HEK293 (cell line): ENCODE results near the gene MED29.

Experiments used
- EGR2 ChIP-seq: fragments of 450-650 bp; formaldehyde crosslinking; IDR thresholded peaks from 2 replicates; pipeline ENCODE4 v1.5.1; 2016; ENCODE audit warnings: low read depth, missing biosample characterization, missing genetic modification characterization
- KLF9 ChIP-seq: fragments of 450-650 bp; formaldehyde crosslinking; IDR thresholded peaks from 2 replicates; pipeline ENCODE4 v1.5.1; 2016; ENCODE audit warnings: missing biosample characterization, missing genetic modification characterization, low read depth
- OSR2 ChIP-seq: fragments of 450-650 bp; formaldehyde crosslinking; IDR thresholded peaks from 2 replicates; pipeline ENCODE4 v1.5.1; 2016; ENCODE audit warnings: missing biosample characterization, missing genetic modification characterization
- SCRT2 ChIP-seq: fragments of 450-650 bp; formaldehyde crosslinking; IDR thresholded peaks from 2 replicates; pipeline ENCODE4 v1.5.1; 2016; ENCODE audit warnings: missing biosample characterization, missing genetic modification characterization
- ZBTB17 ChIP-seq: fragments of 450-650 bp; formaldehyde crosslinking; IDR thresholded peaks from 2 replicates; pipeline ENCODE4 v1.5.1; 2016; ENCODE audit warnings: missing biosample characterization, missing genetic modification characterization
- ZBTB21 ChIP-seq: fragments of 450-650 bp; formaldehyde crosslinking; IDR thresholded peaks from 2 replicates; pipeline ENCODE4 v1.5.1; 2017; ENCODE audit warnings: missing biosample characterization, missing genetic modification characterization
- ZNF146 ChIP-seq: fragments of 450-650 bp; formaldehyde crosslinking; IDR thresholded peaks from 2 replicates; pipeline ENCODE4 v1.5.1; 2016; ENCODE audit warnings: missing biosample characterization, missing genetic modification characterization
- ZNF175 ChIP-seq: fragments of 450-650 bp; formaldehyde crosslinking; IDR thresholded peaks from 2 replicates; pipeline ENCODE4 v1.5.1; 2016; ENCODE audit warnings: missing biosample characterization, missing genetic modification characterization
- ZNF211 ChIP-seq: fragments of 450-650 bp; formaldehyde crosslinking; IDR thresholded peaks from 2 replicates; pipeline ENCODE4 v1.5.1; 2016; ENCODE audit warnings: low read depth, missing biosample characterization, missing genetic modification characterization
- ZNF350 ChIP-seq: fragments of 450-650 bp; formaldehyde crosslinking; IDR thresholded peaks from 2 replicates; pipeline ENCODE4 v1.5.0; 2017; ENCODE audit warnings: missing biosample characterization, mild to moderate bottlenecking, missing genetic modification characterization
- ZNF433 ChIP-seq: fragments of 450-650 bp; formaldehyde crosslinking; IDR thresholded peaks from 2 replicates; pipeline ENCODE4 v1.5.1; 2016; ENCODE audit warnings: missing biosample characterization, missing genetic modification characterization, low read depth
- ZNF501 ChIP-seq: fragments of 450-650 bp; formaldehyde crosslinking; IDR thresholded peaks from 2 replicates; pipeline ENCODE4 v1.5.1; 2016; ENCODE audit warnings: missing biosample characterization, missing genetic modification characterization
- ZNF510 ChIP-seq: fragments of 450-650 bp; formaldehyde crosslinking; IDR thresholded peaks from 2 replicates; pipeline ENCODE4 v1.5.1; 2018; ENCODE audit warnings: mild to moderate bottlenecking, missing genetic modification characterization, missing biosample characterization; ENCODE audit not compliant: insufficient replicate concordance
- ZNF514 ChIP-seq: fragments of 450-650 bp; formaldehyde crosslinking; IDR thresholded peaks from 2 replicates; pipeline ENCODE4 v1.5.1; 2016; ENCODE audit warnings: missing biosample characterization, missing genetic modification characterization
- ZNF530 ChIP-seq: fragments of 450-650 bp; formaldehyde crosslinking; IDR thresholded peaks from 2 replicates; pipeline ENCODE4 v1.5.1; 2016; ENCODE audit warnings: low read depth, missing biosample characterization, missing genetic modification characterization
- ZNF549 ChIP-seq: fragments of 450-650 bp; IDR thresholded peaks from 2 replicates; pipeline ENCODE4 v1.5.1; 2018; ENCODE audit warnings: missing biosample characterization, missing genetic modification characterization, mild to moderate bottlenecking, inconsistent platforms, moderate library complexity
- ZNF623 ChIP-seq: fragments of 450-650 bp; formaldehyde crosslinking; IDR thresholded peaks from 2 replicates; pipeline ENCODE4 v1.5.1; 2016; ENCODE audit warnings: missing biosample characterization, missing genetic modification characterization
- ZNF624 ChIP-seq: fragments of 450-650 bp; formaldehyde crosslinking; IDR thresholded peaks from 2 replicates; pipeline ENCODE4 v1.5.1; 2017; ENCODE audit warnings: missing biosample characterization, missing genetic modification characterization
- ZNF76 ChIP-seq: fragments of 450-650 bp; formaldehyde crosslinking; IDR thresholded peaks from 2 replicates; pipeline ENCODE4; 2016; ENCODE audit warnings: low read depth, missing biosample characterization, missing genetic modification characterization, borderline replicate concordance
- ZNF768 ChIP-seq: fragments of 450-650 bp; formaldehyde crosslinking; IDR thresholded peaks from 2 replicates; pipeline ENCODE4 v1.5.1; 2018; ENCODE audit warnings: missing biosample characterization, mild to moderate bottlenecking, missing genetic modification characterization
- ZNF777 ChIP-seq: fragments of 450-650 bp; formaldehyde crosslinking; IDR thresholded peaks from 2 replicates; pipeline ENCODE4 v1.5.1; 2017; ENCODE audit warnings: missing biosample characterization, missing genetic modification characterization, borderline replicate concordance
- ZSCAN30 ChIP-seq: fragments of 450-650 bp; IDR thresholded peaks from 2 replicates; pipeline ENCODE4 v1.5.1; 2018; ENCODE audit warnings: missing biosample characterization, mild to moderate bottlenecking, missing genetic modification characterization, moderate library complexity
- TF ChIP-seq, protein P1 (sequence below): fragments of 450-650 bp; formaldehyde crosslinking; IDR thresholded peaks from 2 replicates; pipeline ENCODE4 v1.5.1; 2016; ENCODE audit warnings: missing biosample characterization, missing genetic modification characterization, borderline replicate concordance
- TF ChIP-seq, protein P2 (sequence below): fragments of 450-650 bp; formaldehyde crosslinking; IDR thresholded peaks from 2 replicates; pipeline ENCODE4 v1.5.1; 2016; ENCODE audit warnings: missing biosample characterization, missing genetic modification characterization
- TF ChIP-seq, protein P3 (sequence below): fragments of 450-650 bp; formaldehyde crosslinking; IDR thresholded peaks from 2 replicates; pipeline ENCODE4 v1.5.1; 2016; ENCODE audit warnings: missing biosample characterization, missing genetic modification characterization
- TF ChIP-seq, protein P4 (sequence below): fragments of 450-650 bp; formaldehyde crosslinking; IDR thresholded peaks from 2 replicates; pipeline ENCODE4 v1.5.1; 2016; ENCODE audit warnings: missing biosample characterization, missing genetic modification characterization
- TF ChIP-seq, protein P5 (sequence below): fragments of 450-650 bp; formaldehyde crosslinking; IDR thresholded peaks from 2 replicates; pipeline ENCODE4 v1.5.1; 2017; ENCODE audit warnings: missing biosample characterization, mild to moderate bottlenecking, missing genetic modification characterization, moderate library complexity
- TF ChIP-seq, protein P6 (sequence below): fragments of 450-650 bp; formaldehyde crosslinking; IDR thresholded peaks from 2 replicates; pipeline ENCODE4 v1.5.1; 2016; ENCODE audit warnings: missing biosample characterization, missing genetic modification characterization

MED29 gene

DNA sequence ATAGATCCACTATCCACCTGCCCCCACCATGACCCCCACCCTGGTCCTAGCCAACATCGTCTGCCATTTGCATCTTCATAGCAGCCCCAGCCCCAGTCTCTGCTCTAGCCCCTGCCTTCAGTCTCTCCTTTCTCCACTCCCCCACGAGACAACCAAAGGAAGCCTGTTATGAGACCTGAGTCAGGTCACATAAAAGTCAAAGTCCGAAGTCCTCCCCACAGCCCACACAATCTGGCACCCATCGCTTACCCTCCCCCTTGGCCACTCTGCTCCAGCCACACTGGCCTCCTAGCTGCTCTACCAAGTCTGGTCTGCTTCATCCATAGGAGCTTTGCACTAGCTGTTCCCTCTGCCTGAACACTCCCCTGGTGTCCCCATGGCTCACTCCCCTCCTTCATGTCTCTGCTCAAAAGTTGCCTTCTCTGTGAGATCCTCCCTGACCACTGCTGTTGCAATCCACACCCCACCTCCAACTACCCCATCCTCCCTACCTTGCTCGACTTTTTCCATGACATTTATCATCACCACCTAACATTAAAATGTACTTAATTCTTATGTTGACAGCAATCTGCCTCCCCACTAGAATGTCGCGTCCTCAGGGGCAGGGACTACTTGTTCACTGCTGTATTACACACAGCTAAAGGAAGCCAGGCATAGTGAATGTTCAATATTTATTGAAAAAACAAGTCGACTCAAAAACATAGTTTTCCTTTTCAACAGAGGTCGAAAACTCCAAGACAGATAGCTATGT lies 20.1 kb downstream of the MED29 start (continued):
- TF ChIP-seq, protein P1, sequence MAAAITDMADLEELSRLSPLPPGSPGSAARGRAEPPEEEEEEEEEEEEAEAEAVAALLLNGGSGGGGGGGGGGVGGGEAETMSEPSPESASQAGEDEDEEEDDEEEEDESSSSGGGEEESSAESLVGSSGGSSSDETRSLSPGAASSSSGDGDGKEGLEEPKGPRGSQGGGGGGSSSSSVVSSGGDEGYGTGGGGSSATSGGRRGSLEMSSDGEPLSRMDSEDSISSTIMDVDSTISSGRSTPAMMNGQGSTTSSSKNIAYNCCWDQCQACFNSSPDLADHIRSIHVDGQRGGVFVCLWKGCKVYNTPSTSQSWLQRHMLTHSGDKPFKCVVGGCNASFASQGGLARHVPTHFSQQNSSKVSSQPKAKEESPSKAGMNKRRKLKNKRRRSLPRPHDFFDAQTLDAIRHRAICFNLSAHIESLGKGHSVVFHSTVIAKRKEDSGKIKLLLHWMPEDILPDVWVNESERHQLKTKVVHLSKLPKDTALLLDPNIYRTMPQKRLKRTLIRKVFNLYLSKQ (tag by site-specific recombination), result no peak
- TF ChIP-seq, protein P2, sequence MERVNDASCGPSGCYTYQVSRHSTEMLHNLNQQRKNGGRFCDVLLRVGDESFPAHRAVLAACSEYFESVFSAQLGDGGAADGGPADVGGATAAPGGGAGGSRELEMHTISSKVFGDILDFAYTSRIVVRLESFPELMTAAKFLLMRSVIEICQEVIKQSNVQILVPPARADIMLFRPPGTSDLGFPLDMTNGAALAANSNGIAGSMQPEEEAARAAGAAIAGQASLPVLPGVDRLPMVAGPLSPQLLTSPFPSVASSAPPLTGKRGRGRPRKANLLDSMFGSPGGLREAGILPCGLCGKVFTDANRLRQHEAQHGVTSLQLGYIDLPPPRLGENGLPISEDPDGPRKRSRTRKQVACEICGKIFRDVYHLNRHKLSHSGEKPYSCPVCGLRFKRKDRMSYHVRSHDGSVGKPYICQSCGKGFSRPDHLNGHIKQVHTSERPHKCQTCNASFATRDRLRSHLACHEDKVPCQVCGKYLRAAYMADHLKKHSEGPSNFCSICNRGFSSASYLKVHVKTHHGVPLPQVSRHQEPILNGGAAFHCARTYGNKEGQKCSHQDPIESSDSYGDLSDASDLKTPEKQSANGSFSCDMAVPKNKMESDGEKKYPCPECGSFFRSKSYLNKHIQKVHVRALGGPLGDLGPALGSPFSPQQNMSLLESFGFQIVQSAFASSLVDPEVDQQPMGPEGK (tag by site-specific recombination), result peak; percentile 62
- TF ChIP-seq, protein P3, sequence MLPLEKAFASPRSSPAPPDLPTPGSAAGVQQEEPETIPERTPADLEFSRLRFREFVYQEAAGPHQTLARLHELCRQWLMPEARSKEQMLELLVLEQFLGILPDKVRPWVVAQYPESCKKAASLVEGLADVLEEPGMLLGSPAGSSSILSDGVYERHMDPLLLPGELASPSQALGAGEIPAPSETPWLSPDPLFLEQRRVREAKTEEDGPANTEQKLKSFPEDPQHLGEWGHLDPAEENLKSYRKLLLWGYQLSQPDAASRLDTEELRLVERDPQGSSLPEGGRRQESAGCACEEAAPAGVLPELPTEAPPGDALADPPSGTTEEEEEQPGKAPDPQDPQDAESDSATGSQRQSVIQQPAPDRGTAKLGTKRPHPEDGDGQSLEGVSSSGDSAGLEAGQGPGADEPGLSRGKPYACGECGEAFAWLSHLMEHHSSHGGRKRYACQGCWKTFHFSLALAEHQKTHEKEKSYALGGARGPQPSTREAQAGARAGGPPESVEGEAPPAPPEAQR, result no peak
- no peak for TF ChIP-seq ZNF146
- no peak for TF ChIP-seq SCRT2 (tag by site-specific recombination)
- no peak for TF ChIP-seq ZNF350 (tag by site-specific recombination)
- no peak; the same call in 1 of the 2 replicates for TF ChIP-seq ZNF777 (tag by site-specific recombination)
- TF ChIP-seq ZNF514 (tag by site-specific recombination), result no peak
- TF ChIP-seq, protein P4, sequence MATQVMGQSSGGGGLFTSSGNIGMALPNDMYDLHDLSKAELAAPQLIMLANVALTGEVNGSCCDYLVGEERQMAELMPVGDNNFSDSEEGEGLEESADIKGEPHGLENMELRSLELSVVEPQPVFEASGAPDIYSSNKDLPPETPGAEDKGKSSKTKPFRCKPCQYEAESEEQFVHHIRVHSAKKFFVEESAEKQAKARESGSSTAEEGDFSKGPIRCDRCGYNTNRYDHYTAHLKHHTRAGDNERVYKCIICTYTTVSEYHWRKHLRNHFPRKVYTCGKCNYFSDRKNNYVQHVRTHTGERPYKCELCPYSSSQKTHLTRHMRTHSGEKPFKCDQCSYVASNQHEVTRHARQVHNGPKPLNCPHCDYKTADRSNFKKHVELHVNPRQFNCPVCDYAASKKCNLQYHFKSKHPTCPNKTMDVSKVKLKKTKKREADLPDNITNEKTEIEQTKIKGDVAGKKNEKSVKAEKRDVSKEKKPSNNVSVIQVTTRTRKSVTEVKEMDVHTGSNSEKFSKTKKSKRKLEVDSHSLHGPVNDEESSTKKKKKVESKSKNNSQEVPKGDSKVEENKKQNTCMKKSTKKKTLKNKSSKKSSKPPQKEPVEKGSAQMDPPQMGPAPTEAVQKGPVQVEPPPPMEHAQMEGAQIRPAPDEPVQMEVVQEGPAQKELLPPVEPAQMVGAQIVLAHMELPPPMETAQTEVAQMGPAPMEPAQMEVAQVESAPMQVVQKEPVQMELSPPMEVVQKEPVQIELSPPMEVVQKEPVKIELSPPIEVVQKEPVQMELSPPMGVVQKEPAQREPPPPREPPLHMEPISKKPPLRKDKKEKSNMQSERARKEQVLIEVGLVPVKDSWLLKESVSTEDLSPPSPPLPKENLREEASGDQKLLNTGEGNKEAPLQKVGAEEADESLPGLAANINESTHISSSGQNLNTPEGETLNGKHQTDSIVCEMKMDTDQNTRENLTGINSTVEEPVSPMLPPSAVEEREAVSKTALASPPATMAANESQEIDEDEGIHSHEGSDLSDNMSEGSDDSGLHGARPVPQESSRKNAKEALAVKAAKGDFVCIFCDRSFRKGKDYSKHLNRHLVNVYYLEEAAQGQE (tag by site-specific recombination), result no peak
- TF ChIP-seq ZSCAN30 (tag by site-specific recombination), result no peak
- TF ChIP-seq KLF9, result 0 out of 2 replicates have a peak, but pooled peaks have one; percentile 20
- TF ChIP-seq ZBTB21 (tag by site-specific recombination), result no peak
- no peak for TF ChIP-seq ZNF211 (tag by site-specific recombination)
- no peak for TF ChIP-seq ZBTB17
- no peak for TF ChIP-seq ZNF530 (tag by site-specific recombination)
- no peak for TF ChIP-seq ZNF175
- no peak for TF ChIP-seq ZNF76 (tag by site-specific recombination)
- no peak for TF ChIP-seq ZNF624 (tag by site-specific recombination)
- TF ChIP-seq, protein P5, sequence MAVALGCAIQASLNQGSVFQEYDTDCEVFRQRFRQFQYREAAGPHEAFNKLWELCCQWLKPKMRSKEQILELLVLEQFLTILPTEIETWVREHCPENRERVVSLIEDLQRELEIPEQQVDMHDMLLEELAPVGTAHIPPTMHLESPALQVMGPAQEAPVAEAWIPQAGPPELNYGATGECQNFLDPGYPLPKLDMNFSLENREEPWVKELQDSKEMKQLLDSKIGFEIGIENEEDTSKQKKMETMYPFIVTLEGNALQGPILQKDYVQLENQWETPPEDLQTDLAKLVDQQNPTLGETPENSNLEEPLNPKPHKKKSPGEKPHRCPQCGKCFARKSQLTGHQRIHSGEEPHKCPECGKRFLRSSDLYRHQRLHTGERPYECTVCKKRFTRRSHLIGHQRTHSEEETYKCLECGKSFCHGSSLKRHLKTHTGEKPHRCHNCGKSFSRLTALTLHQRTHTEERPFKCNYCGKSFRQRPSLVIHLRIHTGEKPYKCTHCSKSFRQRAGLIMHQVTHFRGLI (tag by site-specific recombination), result no peak
- TF ChIP-seq ZNF510 (tag by site-specific recombination), result no peak
- TF ChIP-seq ZNF549 (tag by site-specific recombination), result no peak
- TF ChIP-seq, protein P6, sequence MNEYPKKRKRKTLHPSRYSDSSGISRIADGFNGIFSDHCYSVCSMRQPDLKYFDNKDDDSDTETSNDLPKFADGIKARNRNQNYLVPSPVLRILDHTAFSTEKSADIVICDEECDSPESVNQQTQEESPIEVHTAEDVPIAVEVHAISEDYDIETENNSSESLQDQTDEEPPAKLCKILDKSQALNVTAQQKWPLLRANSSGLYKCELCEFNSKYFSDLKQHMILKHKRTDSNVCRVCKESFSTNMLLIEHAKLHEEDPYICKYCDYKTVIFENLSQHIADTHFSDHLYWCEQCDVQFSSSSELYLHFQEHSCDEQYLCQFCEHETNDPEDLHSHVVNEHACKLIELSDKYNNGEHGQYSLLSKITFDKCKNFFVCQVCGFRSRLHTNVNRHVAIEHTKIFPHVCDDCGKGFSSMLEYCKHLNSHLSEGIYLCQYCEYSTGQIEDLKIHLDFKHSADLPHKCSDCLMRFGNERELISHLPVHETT (tag by site-specific recombination), result no peak
- no peak for TF ChIP-seq ZNF433 (tag by site-specific recombination)
- no peak for TF ChIP-seq ZNF501 (tag by site-specific recombination)
- TF ChIP-seq OSR2 (tag by site-specific recombination), result no peak
- no peak for TF ChIP-seq ZNF623 (tag by site-specific recombination)
- peak; percentile 62 for TF ChIP-seq EGR2 (tag by site-specific recombination)
- no peak for TF ChIP-seq ZNF768 (tag by site-specific recombination)
